Karpas-422 (cell line): ENCODE measurements around the gene ELFN1. TPM values are rescaled to one million over a fixed set of nuclear protein-coding genes. Genes with fewer than 3 reads are reported as not detected.

Source experiments
- DNase-seq: peaks from one replicate; pipeline ENCODE4 v3.0.0-alpha.2; 2015
- H2AFZ ChIP-seq: fragments of 200-600 bp; sonication (generic); 2 replicates; pipeline ENCODE4 v1.6.1; 2014; ENCODE audit warnings: antibody characterized with exemption, low read length, mixed read lengths
- H3K27ac ChIP-seq: fragments of 200-600 bp; sonication (generic); 2 replicates; pipeline ENCODE4 v1.5.1; 2014; ENCODE audit warnings: mild to moderate bottlenecking, low read length, moderate library complexity
- H3K27me3 ChIP-seq: fragments of 200-600 bp; sonication (generic); 2 replicates; pipeline ENCODE4 v1.6.1; 2014; ENCODE audit warnings: low read length, mixed read lengths
- H3K36me3 ChIP-seq: fragments of 200-600 bp; sonication (generic); 2 replicates; pipeline ENCODE4 v1.6.1; 2014; ENCODE audit warnings: low read length, mixed read lengths; ENCODE audit not compliant: insufficient read depth
- H3K4me1 ChIP-seq: fragments of 200-600 bp; sonication (generic); 2 replicates; pipeline ENCODE4 v1.6.1; 2014; ENCODE audit warnings: mild to moderate bottlenecking, low read length, mixed read lengths
- H3K4me2 ChIP-seq: fragments of 200-600 bp; sonication (generic); 2 replicates; pipeline ENCODE4 v1.6.1; 2014; ENCODE audit warnings: low read length, low read depth, mild to moderate bottlenecking; ENCODE audit not compliant: poor library complexity, severe bottlenecking
- H3K4me3 ChIP-seq: fragments of 200-600 bp; sonication (generic); 2 replicates; pipeline ENCODE4 v1.5.1; 2014; ENCODE audit warnings: mild to moderate bottlenecking, antibody characterized with exemption, low read length, mixed read lengths
- H3K79me2 ChIP-seq: fragments of 200-600 bp; sonication (generic); 2 replicates; pipeline ENCODE4 v1.6.1; 2014; ENCODE audit warnings: mild to moderate bottlenecking, low read length, mixed read lengths
- H3K9ac ChIP-seq: fragments of 200-600 bp; sonication (generic); 2 replicates; pipeline ENCODE4 v1.6.0; 2014; ENCODE audit warnings: low read length
- H3K9me2 ChIP-seq: fragments of 200-600 bp; sonication (generic), shearing (Covaris generic); replicated peaks from 2 replicates; pipeline ENCODE4 v1.6.0; 2014; ENCODE audit warnings: mild to moderate bottlenecking, low read length, moderate library complexity; ENCODE audit not compliant: insufficient read depth
- H3K9me3 ChIP-seq: fragments of 300-700, 200-600 bp; sonication (generic); 2 replicates; pipeline ENCODE4 v1.6.1; 2014; ENCODE audit warnings: low read length, mixed read lengths
- H4K20me1 ChIP-seq: fragments of 200-600 bp; sonication (generic); 2 replicates; pipeline ENCODE4 v1.6.1; 2014; ENCODE audit warnings: mild to moderate bottlenecking, antibody characterized with exemption, low read length, low read depth; ENCODE audit not compliant: insufficient read depth
- total RNA-seq: library from RNA; depleted of rRNA; stranded (reverse); fragments of >200 nt; shearing (Covaris generic); gene quantifications from 2 replicates; pipeline ENCODE4 v1.2.3, GENCODE V29; 2014; ENCODE audit warnings: low replicate concordance

ELFN1 gene
- total RNA-seq, 1 experiment from 2014 or later, result not detected

- H3K9me2 ChIP-seq, result no peaks in the 10 kb centered on the region
- no peak overlapping the region for H3K9ac ChIP-seq
- H4K20me1 ChIP-seq, result no peaks in the 10 kb centered on the region
- no peak for DNase-seq
- no peaks in the 10 kb centered on the region for H3K79me2 ChIP-seq
- no peak overlapping the region for H3K4me3 ChIP-seq
- H3K9me3 ChIP-seq, result peaks cover 11% of the 10 kb centered on the region
- H3K36me3 ChIP-seq, result no peaks in the 10 kb centered on the region
- no peaks in the 10 kb centered on the region for H3K27me3 ChIP-seq
- H3K4me1 ChIP-seq, result no peaks in the 10 kb centered on the region
- no peak overlapping the region for H3K4me2 ChIP-seq
- H2AFZ ChIP-seq, result no peak overlapping the region
- no peak overlapping the region for H3K27ac ChIP-seq
Observed at GRCh38 chr7:1707756-1708595, 37.9 kb downstream of the ELFN1 start.

GRCh38 chr7:1708596-1709251 is 38.6 kb downstream of the ELFN1 start:
- H3K9ac ChIP-seq, result no peak overlapping the region
- no peak overlapping the region for H3K27ac ChIP-seq
- H3K4me3 ChIP-seq, result no peak overlapping the region
- H3K4me2 ChIP-seq, result no peak overlapping the region
- no peaks in the 10 kb centered on the region for H3K9me2 ChIP-seq
- H4K20me1 ChIP-seq, result no peaks in the 10 kb centered on the region
- no peaks in the 10 kb centered on the region for H3K4me1 ChIP-seq
- H3K27me3 ChIP-seq, result no peaks in the 10 kb centered on the region
- DNase-seq, result no peak
- H2AFZ ChIP-seq, result no peak overlapping the region
- H3K9me3 ChIP-seq, result peaks cover 11% of the 10 kb centered on the region
- H3K36me3 ChIP-seq, result no peaks in the 10 kb centered on the region
- H3K79me2 ChIP-seq, result no peaks in the 10 kb centered on the region

GRCh38 chr7:1709281-1709680 is 39.2 kb downstream of the ELFN1 start:
- H2AFZ ChIP-seq, result no peak overlapping the region
- H3K9me2 ChIP-seq, result no peaks in the 10 kb centered on the region
- no peak for DNase-seq
- H3K79me2 ChIP-seq, result no peaks in the 10 kb centered on the region
- H4K20me1 ChIP-seq, result no peaks in the 10 kb centered on the region
- H3K27ac ChIP-seq, result no peak overlapping the region
- no peak overlapping the region for H3K9ac ChIP-seq
- H3K4me1 ChIP-seq, result no peaks in the 10 kb centered on the region
- H3K36me3 ChIP-seq, result no peaks in the 10 kb centered on the region
- no peaks in the 10 kb centered on the region for H3K27me3 ChIP-seq
- H3K9me3 ChIP-seq, result peaks cover 11% of the 10 kb centered on the region
- H3K4me3 ChIP-seq, result no peak overlapping the region
- H3K4me2 ChIP-seq, result no peak overlapping the region

GRCh38 chr7:1709900-1710299 is 39.8 kb downstream of the ELFN1 start:
- no peak overlapping the region for H3K27ac ChIP-seq
- H3K9me2 ChIP-seq, result no peaks in the 10 kb centered on the region
- H3K4me2 ChIP-seq, result no peak overlapping the region
- no peaks in the 10 kb centered on the region for H3K27me3 ChIP-seq
- no peak overlapping the region for H3K9ac ChIP-seq
- H2AFZ ChIP-seq, result no peak overlapping the region
- peaks cover 11% of the 10 kb centered on the region for H3K9me3 ChIP-seq
- H3K79me2 ChIP-seq, result no peaks in the 10 kb centered on the region
- no peaks in the 10 kb centered on the region for H3K4me1 ChIP-seq
- H3K36me3 ChIP-seq, result no peaks in the 10 kb centered on the region
- H4K20me1 ChIP-seq, result no peaks in the 10 kb centered on the region
- DNase-seq, result peak; percentile 62
- H3K4me3 ChIP-seq, result no peak overlapping the region

- Histone ChIP-seq H3K79me2 (no peaks in the 10 kb centered on the region), H4K20me1 (no peaks in the 10 kb centered on the region), H3K36me3 (no peaks in the 10 kb centered on the region), H3K4me2 (no peak overlapping the region), H3K4me1 (peaks cover 4% of the 10 kb centered on the region), H3K27ac (no peak overlapping the region), H3K27me3 (no peaks in the 10 kb centered on the region), H3K9me3 (peaks cover 11% of the 10 kb centered on the region), H3K9me2 (no peaks in the 10 kb centered on the region), H3K9ac (no peak overlapping the region), H3K4me3 (no peak overlapping the region), H2AFZ (no peak overlapping the region)
- DNase-seq, result no peak
Observed at GRCh38 chr7:1710936-1711335, 40.9 kb downstream of the ELFN1 start.

GRCh38 chr7:1712907-1713501 is 42.9 kb downstream of the ELFN1 start:
- no peak overlapping the region for H3K4me2 ChIP-seq
- peaks cover 11% of the 10 kb centered on the region for H3K4me1 ChIP-seq
- H3K9me3 ChIP-seq, result peaks cover 11% of the 10 kb centered on the region
- no peak overlapping the region for H3K27ac ChIP-seq
- no peak overlapping the region for H3K9ac ChIP-seq
- H3K9me2 ChIP-seq, result no peaks in the 10 kb centered on the region
- no peaks in the 10 kb centered on the region for H3K79me2 ChIP-seq
- DNase-seq, result no peak
- peaks cover under 1% of the 10 kb centered on the region; the same call in 1 of the 2 replicates for H4K20me1 ChIP-seq
- no peaks in the 10 kb centered on the region for H3K27me3 ChIP-seq
- no peak overlapping the region for H2AFZ ChIP-seq
- H3K36me3 ChIP-seq, result no peaks in the 10 kb centered on the region
- H3K4me3 ChIP-seq, result no peak overlapping the region

GRCh38 chr7:1713502-1714484 is 43.7 kb downstream of the ELFN1 start:
- no peaks in the 10 kb centered on the region for H3K9me2 ChIP-seq
- no peak overlapping the region for H3K4me2 ChIP-seq
- peaks cover 11% of the 10 kb centered on the region for H3K9me3 ChIP-seq
- H3K9ac ChIP-seq, result no peak overlapping the region
- no peak overlapping the region for H3K4me3 ChIP-seq
- H3K27ac ChIP-seq, result no peak overlapping the region
- H3K27me3 ChIP-seq, result no peaks in the 10 kb centered on the region
- H2AFZ ChIP-seq, result no peak overlapping the region
- H3K79me2 ChIP-seq, result no peaks in the 10 kb centered on the region
- no peaks in the 10 kb centered on the region for H3K36me3 ChIP-seq
- peaks cover 11% of the 10 kb centered on the region for H3K4me1 ChIP-seq
- peaks cover 2% of the 10 kb centered on the region; the same call in 1 of the 2 replicates for H4K20me1 ChIP-seq
- DNase-seq, result no peak
